NCI-H345 treated with DMSO at 0.1 percent for 48 hours (cell line): ENCODE results near the gene NECAB2.

Experiments
- DNase-seq: peaks from one replicate; lab custom pipeline; 2025; ENCODE audit not compliant: unreplicated experiment; lab: John Stamatoyannopoulos, UW

The NECAB2 gene

DNA sequence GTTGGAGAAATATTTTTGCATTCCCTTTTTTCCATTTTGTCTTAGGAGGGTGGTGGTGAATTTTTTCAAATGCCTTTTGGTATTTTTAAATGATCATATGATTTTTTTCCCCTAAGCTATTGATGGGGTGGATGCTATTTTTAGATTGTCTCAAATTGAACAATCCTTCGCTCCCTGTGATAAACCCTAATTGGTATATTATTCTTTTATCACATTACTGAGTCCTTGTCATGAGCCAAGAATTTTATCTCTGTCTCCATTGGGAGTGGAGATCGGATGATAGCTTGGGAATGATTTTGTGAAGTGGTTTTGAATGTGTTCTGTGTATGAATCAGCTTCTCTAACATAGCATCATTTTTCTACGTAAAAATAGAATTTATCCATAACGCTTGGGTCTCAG, 15.4 kb downstream of the NECAB2 start:
- DNase-seq = no peak

DNA sequence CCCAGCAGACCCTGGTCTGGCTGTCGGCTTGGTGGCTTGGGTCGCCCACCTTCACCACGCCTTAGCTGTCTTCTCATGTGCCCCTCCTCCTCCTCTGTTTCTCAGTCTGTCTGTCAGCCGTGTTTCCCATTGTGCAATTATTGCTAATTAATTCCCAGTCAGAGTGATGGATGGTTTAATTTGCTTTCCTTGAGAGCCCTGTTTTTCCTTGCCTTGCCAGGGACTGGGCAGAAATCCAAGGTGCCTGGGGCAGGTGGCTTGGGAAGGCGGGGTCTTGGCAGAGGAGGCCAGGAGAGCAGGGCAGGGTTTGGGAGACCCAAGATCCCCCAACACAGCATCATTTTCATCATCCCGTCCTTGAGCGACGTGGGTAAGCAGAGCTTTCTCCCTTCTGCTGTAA, 21.3 kb downstream of the NECAB2 start:
- DNase-seq = no peak

GRCh38 chr16:83990492-83990891, 22.4 kb downstream of the NECAB2 start:
- DNase-seq = no peak

DNA sequence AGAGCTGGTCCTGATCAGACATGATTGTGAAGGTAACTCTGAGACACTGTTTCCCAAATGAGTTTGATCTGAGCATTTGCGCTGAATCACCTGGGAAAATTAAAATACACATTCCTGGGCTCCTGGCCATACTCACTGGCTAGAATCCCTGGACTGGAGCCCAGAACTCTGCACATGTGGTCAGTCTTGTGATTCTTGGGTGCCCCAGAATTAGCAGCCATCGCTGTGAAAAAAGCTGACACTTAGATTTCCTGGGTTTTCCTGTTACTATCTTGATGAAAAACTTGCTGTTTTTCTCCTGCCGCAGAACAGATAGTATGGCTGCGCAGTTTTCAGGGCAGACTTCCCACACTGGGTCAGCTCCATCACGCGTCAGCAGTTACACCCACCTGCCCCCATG, 24.6 kb downstream of the NECAB2 start:
- no peak for DNase-seq

- no peak for DNase-seq
Measured at GRCh38 chr16:83994087-83994486, 26.0 kb downstream of the NECAB2 start.

- DNase-seq = no peak
Measured at GRCh38 chr16:83994703-83995102, 26.7 kb downstream of the NECAB2 start.

- peak; percentile 51 for DNase-seq
Measured at GRCh38 chr16:83995754-83996153, 27.7 kb downstream of the NECAB2 start.

DNA sequence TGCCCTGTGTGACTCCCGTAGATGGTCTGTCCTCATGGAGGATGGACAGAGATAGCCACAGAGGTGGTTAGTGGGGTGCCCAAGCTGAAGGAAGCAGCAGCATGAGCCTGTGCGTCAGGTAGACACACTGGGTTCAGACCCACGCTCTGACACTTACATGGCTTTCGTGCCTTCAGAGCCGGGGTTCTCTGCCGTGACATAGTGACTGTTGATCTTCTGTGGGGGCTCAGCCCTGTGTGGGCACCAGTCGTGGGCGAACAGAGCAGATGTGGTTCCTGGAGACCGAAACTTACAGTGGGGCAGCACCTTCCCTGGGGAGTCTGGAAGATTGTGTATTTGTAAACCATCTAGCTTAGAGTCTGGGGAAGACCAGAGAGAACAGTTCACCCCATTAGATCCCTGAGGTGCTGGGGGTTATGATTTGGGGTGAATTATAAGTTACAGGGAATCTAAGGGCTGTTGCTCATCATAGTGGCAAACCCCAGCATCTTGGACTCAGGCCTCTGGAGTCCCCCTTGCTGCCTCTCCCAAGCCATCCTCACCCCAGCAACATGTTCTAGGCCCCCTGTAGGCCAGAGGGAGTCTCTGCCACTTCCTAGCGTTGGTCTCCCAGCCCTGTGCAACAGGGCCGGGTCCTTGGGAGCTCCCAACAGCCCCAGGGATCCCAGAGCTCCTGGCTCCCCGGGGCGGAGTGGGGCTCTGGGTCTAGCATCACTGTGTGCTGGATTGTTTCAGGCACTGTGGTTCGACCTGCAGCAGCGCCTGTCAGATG, 28.6 kb downstream of the NECAB2 start:
- DNase-seq = no peak

DNA sequence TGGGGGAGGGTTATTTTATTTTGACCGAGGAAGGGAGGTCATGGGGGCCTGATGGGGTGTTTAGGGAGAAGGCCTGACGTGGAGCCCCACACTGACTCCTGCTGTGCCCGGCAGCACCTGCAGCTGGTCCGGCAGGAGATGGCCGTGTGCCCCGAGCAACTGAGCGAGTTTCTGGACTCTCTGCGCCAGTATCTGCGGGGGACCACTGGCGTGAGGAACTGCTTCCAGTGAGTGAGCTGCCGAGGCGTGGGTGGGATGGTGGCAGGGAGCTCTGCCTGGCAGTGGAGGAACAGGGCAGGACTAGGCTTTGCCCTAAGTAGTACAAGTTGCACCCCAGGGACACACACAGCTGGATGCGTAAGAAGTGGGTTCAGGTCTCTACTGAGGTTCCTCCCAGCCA, 30.0 kb downstream of the NECAB2 start:
- DNase-seq = no peak

DNA sequence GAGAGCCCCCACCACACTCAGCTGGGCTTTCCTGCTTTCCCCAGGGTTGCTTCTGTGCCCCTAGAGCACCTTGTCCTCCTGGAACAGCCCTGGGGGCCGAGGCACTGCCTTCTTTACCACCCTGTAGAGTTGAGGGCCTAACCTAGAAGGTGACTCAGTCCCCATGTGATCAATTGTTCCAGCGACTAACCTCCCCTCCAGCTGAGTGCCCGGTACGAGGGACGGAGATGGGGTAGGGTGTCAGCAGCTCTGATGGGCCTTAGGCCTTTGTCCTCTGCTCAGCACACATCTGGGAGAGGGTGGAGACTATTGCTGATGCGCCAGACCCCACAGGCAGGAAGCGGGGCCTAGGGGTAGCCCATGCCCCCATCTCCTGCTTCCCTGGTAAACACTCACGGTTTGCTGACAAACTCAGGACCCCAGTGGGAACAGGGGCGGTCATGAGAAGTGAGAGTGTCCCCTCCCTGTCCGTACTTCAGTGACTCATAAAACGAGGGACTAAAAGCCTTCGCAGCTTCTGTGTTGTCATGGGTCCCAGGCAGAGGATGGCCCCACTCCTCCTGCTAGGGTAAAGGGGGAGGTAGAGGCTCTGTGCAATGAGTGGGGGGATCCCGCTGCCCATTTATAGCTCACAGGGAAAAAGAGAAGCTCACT, 33.1 kb downstream of the NECAB2 start:
- no peak for DNase-seq

DNA sequence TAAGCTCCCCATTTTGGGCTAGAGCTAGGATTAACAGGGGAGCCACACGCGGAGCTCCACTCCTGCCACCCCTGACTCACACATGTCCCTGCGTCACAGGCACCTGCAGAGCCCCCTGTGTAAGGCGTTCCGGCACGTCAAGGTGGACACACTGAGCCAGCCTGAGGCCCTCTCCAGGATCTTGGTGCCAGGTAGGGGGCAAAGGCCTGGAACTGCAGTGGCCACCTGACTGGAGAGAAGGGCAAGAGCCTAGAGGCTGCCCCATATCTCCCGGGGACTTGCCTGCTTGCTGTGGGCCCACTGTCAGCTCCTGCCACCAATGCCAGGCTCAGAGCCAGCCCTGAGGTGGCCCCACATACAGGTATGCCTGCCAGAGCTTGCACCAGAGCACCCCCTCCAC, 33.7 kb downstream of the NECAB2 start:
- no peak for DNase-seq

DNA sequence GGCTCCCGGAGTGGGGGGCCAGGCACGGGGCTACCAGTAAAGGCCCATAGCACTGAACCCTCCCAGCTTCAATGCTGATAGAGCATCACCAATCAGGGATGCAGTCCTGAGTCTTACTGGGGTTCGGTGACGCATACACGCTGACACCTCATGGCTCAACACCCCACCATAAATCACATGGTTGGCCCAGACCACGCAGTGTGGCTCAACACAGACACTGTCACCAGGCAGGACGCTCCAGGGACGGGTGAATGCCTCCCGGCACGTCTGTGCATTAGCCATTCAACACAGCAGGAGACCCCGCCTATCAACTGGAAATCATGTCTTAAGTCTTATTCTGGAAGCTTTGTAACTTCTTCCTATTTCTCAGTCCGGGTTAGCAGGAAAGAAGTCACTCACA, 35.0 kb downstream of the NECAB2 start:
- no peak for DNase-seq

GRCh38 chr16:84004442-84004841, 36.4 kb downstream of the NECAB2 start:
- no peak for DNase-seq

DNA sequence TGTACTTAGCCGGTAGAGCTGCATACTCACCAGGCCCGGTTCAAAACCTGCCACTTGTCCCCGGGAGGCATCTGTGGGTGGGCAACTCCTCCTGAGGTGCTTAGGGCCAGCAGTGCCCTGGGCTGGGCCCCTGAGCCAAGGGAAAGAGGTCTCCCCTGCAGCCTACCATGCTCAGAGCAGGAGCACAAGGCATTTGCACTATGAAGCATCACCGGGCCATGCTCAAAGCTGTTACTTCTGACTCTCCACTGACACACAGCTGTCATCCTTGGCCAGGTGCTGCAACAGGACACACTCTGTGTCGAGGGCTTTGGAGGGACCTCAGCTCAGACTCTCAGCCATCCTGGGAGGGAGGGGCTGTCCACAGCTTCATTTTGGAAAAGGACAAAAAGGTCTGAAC, 37.3 kb downstream of the NECAB2 start:
- no peak for DNase-seq

- DNase-seq = no peak
Measured at GRCh38 chr16:84007520-84007919, 39.5 kb downstream of the NECAB2 start.

GRCh38 chr16:84007965-84008364, 39.9 kb downstream of the NECAB2 start:
- DNase-seq = no peak

GRCh38 chr16:84009282-84009681, 41.2 kb downstream of the NECAB2 start:
- DNase-seq = no peak

- DNase-seq = no peak
Measured at GRCh38 chr16:84013787-84014569, 45.9 kb downstream of the NECAB2 start.

DNA sequence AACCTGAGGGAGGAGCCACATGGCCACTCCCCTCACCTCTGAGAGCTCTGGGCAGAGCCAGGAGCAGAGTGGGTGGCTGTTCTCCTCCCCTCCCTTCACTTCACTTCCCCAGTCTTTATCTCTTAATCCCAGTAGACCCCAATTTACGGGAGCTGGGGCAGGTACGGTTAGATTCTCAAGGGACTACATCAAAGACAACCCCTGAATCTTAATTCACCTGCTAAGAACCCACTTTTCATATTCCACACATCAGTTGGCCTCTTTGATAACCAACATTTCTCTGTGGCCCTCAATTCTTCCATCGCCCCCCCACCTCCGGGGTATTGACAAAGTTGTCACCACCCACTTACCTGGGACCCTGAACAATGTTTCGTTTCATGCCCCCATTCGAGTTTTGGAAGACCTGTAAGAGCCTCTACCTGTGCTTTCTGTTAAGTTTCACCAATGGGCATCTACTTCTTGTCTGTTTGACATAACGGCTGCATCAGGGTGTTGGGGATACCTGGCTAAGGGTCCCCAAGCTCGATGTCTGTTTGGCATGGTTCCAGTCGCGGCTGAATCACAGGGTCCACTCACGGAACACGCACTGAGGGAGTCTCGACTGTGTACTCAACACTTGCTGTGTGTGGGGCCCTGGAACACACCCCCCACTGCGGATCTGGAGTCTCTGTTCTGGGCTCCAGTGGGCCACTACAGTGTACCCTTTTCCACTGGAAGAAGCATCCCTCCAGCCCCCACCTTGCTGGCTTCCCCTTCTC, 46.7 kb downstream of the NECAB2 start:
- no peak for DNase-seq

GRCh38 chr16:84015399-84015798, 47.4 kb downstream of the NECAB2 start:
- no peak for DNase-seq

DNA sequence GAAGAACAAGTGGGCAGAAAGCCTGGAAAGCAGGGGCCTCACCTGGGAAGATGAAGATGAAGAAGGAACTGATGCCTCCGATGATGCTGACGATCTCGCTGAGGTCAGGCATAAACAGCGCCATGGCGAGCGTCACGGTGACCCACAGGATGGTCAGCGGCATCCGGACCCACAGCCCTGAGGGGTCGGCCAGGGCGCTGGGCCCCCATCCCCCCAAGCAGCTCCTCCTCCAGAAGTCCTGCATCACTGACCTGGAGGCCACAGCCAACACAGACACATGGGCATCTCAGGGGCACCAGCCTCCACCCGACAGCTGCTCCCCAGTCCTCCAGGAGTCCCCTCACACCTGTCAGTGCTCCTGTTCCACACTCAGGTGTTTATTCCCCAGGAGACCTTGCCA, 48.4 kb downstream of the NECAB2 start:
- DNase-seq = no peak
